OCI-LY7 (cell line): ENCODE results near the gene YEATS4. TPM values are rescaled to one million over a fixed set of nuclear protein-coding genes. Genes with fewer than 3 reads are reported as not detected.

ENCODE experiments used
- BruUV-seq: library from RNA; stranded (reverse); fragments of 400-500 nt; replicated peaks from 2 replicates; lab custom pipeline; 2021; lab: Mats Ljungman, UMichigan
- CTCF ChIA-PET: fragments of 300-600 bp; sonication (Branson Sonifier 250); formaldehyde crosslinking; loops from one replicate; lab custom pipeline; 2022; ENCODE audit warnings: antibody characterized with exemption; ENCODE audit not compliant: unreplicated experiment; lab: Charles Lee
- POLR2A ChIA-PET: fragments of 300-600 bp; sonication (Branson Sonifier 250); formaldehyde crosslinking; loops from one replicate; lab custom pipeline; 2022; ENCODE audit warnings: antibody characterized with exemption; lab: Charles Lee
- DNase-seq: peaks from one replicate; pipeline ENCODE4 v3.0.0-alpha.2; 2015; ENCODE audit warnings: low spot score
- H2AFZ ChIP-seq: fragments of 200-600 bp; sonication (generic), shearing (Covaris generic); 2 replicates; pipeline ENCODE4 v1.6.1; 2014; ENCODE audit warnings: mild to moderate bottlenecking, antibody characterized with exemption, low read length, moderate library complexity
- H3K27ac ChIP-seq: fragments of 200-600 bp; sonication (generic); 2 replicates; pipeline ENCODE4 v1.5.1; 2014; ENCODE audit warnings: mixed run types, low read depth, mild to moderate bottlenecking, moderate library complexity, low read length, inconsistent platforms; ENCODE audit not compliant: poor library complexity, severe bottlenecking
- H3K36me3 ChIP-seq: fragments of 200-600 bp; sonication (generic); 2 replicates; pipeline ENCODE4 v1.6.1; 2014; ENCODE audit warnings: mild to moderate bottlenecking, antibody characterized with exemption, low read length, moderate library complexity, mixed read lengths; ENCODE audit not compliant: insufficient read depth
- H3K4me1 ChIP-seq: fragments of 200-600 bp; sonication (generic); 2 replicates; pipeline ENCODE4 v1.5.1; 2014; ENCODE audit warnings: mild to moderate bottlenecking, low read length; ENCODE audit not compliant: insufficient read depth, poor library complexity, severe bottlenecking
- H3K4me2 ChIP-seq: fragments of 200-600 bp; sonication (generic); 2 replicates; pipeline ENCODE4 v1.6.1; 2014; ENCODE audit warnings: mild to moderate bottlenecking, low read length
- H3K4me3 ChIP-seq: fragments of 200-600 bp; sonication (generic); 2 replicates; pipeline ENCODE4 v1.5.1; 2014; ENCODE audit warnings: mild to moderate bottlenecking, low read depth, low read length; ENCODE audit not compliant: poor library complexity, severe bottlenecking
- H3K79me2 ChIP-seq: fragments of 200-600 bp; sonication (generic); 2 replicates; pipeline ENCODE4 v1.6.1; 2016; ENCODE audit warnings: low read depth, mild to moderate bottlenecking, low read length, moderate library complexity, mixed read lengths; ENCODE audit not compliant: insufficient read depth
- H3K9me2 ChIP-seq: fragments of 200-600 bp; sonication (generic); 2 replicates; pipeline ENCODE4 v1.6.1; 2016; ENCODE audit warnings: mild to moderate bottlenecking, low read length, mixed read lengths; ENCODE audit not compliant: insufficient read depth
- H3K9me3 ChIP-seq: fragments of 200-600 bp; sonication (generic); 2 replicates; pipeline ENCODE4 v1.6.1; 2014; ENCODE audit warnings: mild to moderate bottlenecking, mixed run types, low read length, mixed read lengths
- H4K20me1 ChIP-seq: fragments of 200-600 bp; sonication (generic); 2 replicates; pipeline ENCODE4 v1.6.1; 2014; ENCODE audit warnings: mild to moderate bottlenecking, antibody characterized with exemption, low read length, moderate library complexity, mixed read lengths; ENCODE audit not compliant: insufficient read depth
- CTCF ChIP-seq: fragments of 200-600 bp; sonication (generic); conservative IDR thresholded peaks from 2 replicates; pipeline ENCODE4 v1.5.1; 2014; ENCODE audit warnings: mild to moderate bottlenecking, antibody characterized with exemption, low read length, moderate library complexity, mixed read lengths
- EZH2phosphoT487 ChIP-seq: fragments of 200-600 bp; sonication (generic); IDR thresholded peaks from 2 replicates; pipeline ENCODE4 v1.6.1; 2018; ENCODE audit warnings: low read depth, borderline replicate concordance, mild to moderate bottlenecking, mixed run types, antibody characterized with exemption, low read length, moderate library complexity, mixed read lengths
- intact Hi-C: fragments of 100-400 bp; cut with micrococcal nuclease; formaldehyde crosslinking; loops from one replicate; pipeline ENCODE4 v1.10.0; 2022; ENCODE audit not compliant: unreplicated experiment
- total RNA-seq, 2 experiments: library from RNA; depleted of rRNA in 1 of 2; stranded (reverse); fragments of >200 nt in 1 of 2; shearing (Covaris generic) in 1 of 2; gene quantifications; 2 replicates each; pipeline ENCODE4 v1.2.3, GENCODE V29; 2014 to 2022

The YEATS4 gene
- total RNA-seq, 2 experiments from 2014 or later = 80.4 to 122 TPM

GRCh38 chr12:69388371-69388770 is 28.8 kb downstream of the YEATS4 start:
- BruUV-seq = no TSS peak
- Histone ChIP-seq H4K20me1 (no peaks in the 10 kb centered on the region), H3K79me2 (peaks cover 27% of the 10 kb centered on the region; the same call in 1 of the 2 replicates), H3K4me3 (no peak overlapping the region), H3K36me3 (peaks cover 94% of the 10 kb centered on the region), H2AFZ (no peak overlapping the region), H3K9me3 (no peaks in the 10 kb centered on the region), H3K4me1 (no peaks in the 10 kb centered on the region), H3K4me2 (no peak overlapping the region), H3K9me2 (no peaks in the 10 kb centered on the region), H3K27ac (no peak overlapping the region)
- peak; percentile 25 for DNase-seq
- intact Hi-C loops = no loop called here
- CTCF ChIA-PET = no interaction called here
- POLR2A ChIA-PET = no interaction called here
- TF ChIP-seq EZH2phosphoT487 (no peak), CTCF (peak; percentile 69)

GRCh38 chr12:69389831-69390230 is 30.3 kb downstream of the YEATS4 start:
- TF ChIP-seq EZH2phosphoT487 (no peak), CTCF (no peak)
- no peak for DNase-seq
- H3K36me3 ChIP-seq = peaks cover 94% of the 10 kb centered on the region
- POLR2A ChIA-PET = interaction anchor here (0.6 to 1.3 kb wide), 4 partner anchors 11 to 162 kb away, joined by 3 to 4 read pairs (median 3); no protein-coding TSS in a partner anchor
- no peak overlapping the region for H2AFZ ChIP-seq
- peaks cover 13% of the 10 kb centered on the region; the same call in 1 of the 2 replicates for H3K79me2 ChIP-seq
- no peaks in the 10 kb centered on the region for H4K20me1 ChIP-seq
- no peaks in the 10 kb centered on the region for H3K9me2 ChIP-seq
- CTCF ChIA-PET = no interaction called here
- intact Hi-C loops = no loop called here
- no TSS peak for BruUV-seq
- H3K4me1 ChIP-seq = no peaks in the 10 kb centered on the region
- 0 out of 2 replicates have a peak, but pooled peaks cover 7% of the 10 kb centered on the region for H3K9me3 ChIP-seq
- no peak overlapping the region for H3K4me2 ChIP-seq
- no peak overlapping the region for H3K4me3 ChIP-seq
- no peak overlapping the region for H3K27ac ChIP-seq

- peaks cover 20% of the 10 kb centered on the region for H3K9me3 ChIP-seq
- H3K36me3 ChIP-seq = peaks cover 92% of the 10 kb centered on the region
- no peak overlapping the region for H3K27ac ChIP-seq
- no peak overlapping the region for H2AFZ ChIP-seq
- intact Hi-C loops = no loop called here
- CTCF ChIA-PET = no interaction called here
- H3K79me2 ChIP-seq = peaks cover 7% of the 10 kb centered on the region; the same call in 1 of the 2 replicates
- H4K20me1 ChIP-seq = no peaks in the 10 kb centered on the region
- no peaks in the 10 kb centered on the region for H3K9me2 ChIP-seq
- DNase-seq = no peak
- no TSS peak for BruUV-seq
- no peak overlapping the region for H3K4me2 ChIP-seq
- no peak for TF ChIP-seq CTCF
- TF ChIP-seq EZH2phosphoT487 = no peak
- POLR2A ChIA-PET = interaction anchor here (0.6 kb wide), 1 partner anchor 583 kb away, joined by 4 read pairs; no protein-coding TSS in a partner anchor
- no peak overlapping the region for H3K4me3 ChIP-seq
- no peaks in the 10 kb centered on the region for H3K4me1 ChIP-seq
Observed at GRCh38 chr12:69392179-69392928, 32.8 kb downstream of the YEATS4 start.
